Amniotic epithelial cell (primary cell): ENCODE measurements around the gene DHX57.
"Not testable (repeated sequence)": the region's sequence is repeated elsewhere in the genome, so short reads cannot be mapped to it uniquely, and the experiment has no call there.

Source experiments
- DNase-seq: peaks from one replicate; pipeline ENCODE4 v3.0.0-alpha.2; 2010; ENCODE audit warnings: low read depth

DHX57 gene

DNA sequence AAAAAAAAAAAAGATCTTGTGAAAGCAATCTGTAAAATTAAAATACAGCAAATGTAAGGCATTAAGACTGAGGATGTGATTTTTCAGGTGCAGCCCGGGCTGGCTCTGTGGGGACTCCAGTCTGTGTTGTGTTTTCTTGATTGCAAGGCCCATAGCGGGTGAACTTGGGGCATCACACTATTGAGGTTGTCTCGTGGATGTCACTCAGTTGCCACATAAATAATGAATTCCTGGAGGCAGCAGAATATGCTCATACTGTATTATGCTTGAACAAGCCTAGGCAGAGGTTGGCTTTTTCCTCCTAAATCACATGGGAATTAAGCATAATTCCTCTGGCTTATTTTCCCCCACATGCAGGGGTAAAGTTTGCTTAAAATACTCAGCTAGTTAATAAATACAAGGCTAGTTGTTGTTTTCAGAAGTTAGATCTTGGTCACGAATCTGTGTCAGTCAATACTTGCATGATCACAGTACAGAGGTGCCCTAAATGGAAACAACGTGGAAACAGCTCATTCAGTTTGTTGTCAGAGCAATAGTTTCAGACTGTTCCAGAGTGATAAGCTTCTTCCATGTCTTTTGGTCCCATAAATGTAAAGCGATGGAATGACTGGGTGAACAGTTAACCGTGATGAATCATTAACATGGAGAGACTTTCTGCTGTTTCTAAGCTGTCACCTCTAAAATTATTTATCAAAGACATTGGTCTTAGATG is 81.3 kb downstream of the DHX57 start:
- DNase-seq = no peak

DNA sequence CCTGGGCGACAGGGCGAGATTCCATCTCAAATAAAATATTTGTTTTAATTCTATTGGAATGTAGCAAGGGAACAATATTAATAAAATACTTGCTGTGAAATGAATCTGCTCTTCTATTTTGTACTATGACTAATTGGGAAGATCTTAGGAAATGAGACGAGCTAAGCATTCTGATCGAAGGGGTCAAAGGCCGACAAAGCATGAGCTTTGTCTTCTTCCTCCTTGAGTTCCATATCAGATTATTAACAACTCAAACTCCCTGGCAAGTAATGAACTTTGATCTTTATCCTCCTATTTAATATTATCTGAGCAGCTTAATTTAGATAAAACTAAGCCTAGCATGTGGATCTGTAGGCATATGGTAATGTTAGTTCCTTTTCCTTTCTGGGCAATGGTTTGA is 82.2 kb downstream of the DHX57 start:
- DNase-seq = no peak

GRCh38 chr2:38792751-38793150 is 83.0 kb downstream of the DHX57 start:
- DNase-seq = no peak

- not testable (repeated sequence) for DNase-seq
Measured at GRCh38 chr2:38792321-38792720, 83.4 kb downstream of the DHX57 start.

GRCh38 chr2:38791744-38792143 is 84.0 kb downstream of the DHX57 start:
- DNase-seq = no peak

- no peak for DNase-seq
Measured at GRCh38 chr2:38789691-38790090, 86.0 kb downstream of the DHX57 start.

DNA sequence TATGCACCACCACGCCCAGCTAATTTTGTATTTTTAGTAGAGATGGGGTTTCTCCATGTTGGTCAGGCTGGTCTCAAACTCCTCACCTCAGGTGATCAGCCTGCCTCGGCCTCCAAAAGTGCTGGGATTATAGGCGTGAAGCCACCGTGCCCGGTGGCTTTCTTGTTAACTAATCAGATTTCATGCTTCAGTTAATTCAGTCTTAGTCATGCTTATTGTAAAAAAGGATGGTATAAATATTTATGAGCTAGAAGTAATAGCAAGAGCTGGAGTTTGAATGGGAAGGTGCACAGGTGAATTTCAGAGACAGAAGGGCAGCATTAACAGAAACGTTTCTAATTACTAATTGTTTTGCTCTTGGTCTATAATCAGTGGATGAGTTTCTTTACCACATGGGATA is 87.4 kb downstream of the DHX57 start:
- DNase-seq = no peak

DNA sequence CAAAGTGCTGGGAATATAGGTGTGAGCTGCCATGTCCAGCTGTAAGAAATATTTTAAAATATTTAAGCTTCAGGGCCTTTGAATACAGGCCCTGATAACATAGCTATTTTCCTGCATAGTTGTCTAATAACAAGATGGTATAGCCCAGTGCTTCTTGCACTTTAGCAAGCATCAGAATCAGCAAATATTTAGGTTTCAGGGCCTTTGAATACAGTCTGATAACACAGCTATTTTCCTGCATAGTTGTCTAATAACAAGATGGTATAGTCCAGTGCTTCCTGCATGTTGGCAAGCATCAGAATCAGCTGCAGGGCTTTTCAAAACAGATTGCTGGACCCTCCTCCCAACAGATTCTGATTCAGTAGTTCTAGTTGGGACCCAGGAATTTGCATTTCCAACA is 92.1 kb downstream of the DHX57 start:
- DNase-seq = no peak

DNA sequence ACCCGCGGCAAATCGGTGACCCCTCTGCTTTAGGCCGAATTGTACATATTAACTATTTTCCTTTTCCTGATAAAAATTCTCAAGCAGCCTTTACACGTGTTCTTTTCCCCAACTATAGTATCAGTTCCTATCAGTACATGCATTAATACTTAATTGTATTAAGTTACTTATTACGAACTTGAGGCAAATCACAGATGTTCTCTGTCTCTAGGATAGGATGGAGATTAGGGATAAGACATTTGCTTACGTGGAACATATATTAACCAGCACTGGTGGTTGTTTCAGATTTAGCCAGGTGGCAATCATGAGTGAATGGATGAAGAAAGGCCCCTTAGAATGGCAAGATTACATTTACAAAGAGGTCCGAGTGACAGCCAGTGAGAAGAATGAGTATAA is 97.0 kb downstream of the DHX57 start:
- no peak for DNase-seq

DNA sequence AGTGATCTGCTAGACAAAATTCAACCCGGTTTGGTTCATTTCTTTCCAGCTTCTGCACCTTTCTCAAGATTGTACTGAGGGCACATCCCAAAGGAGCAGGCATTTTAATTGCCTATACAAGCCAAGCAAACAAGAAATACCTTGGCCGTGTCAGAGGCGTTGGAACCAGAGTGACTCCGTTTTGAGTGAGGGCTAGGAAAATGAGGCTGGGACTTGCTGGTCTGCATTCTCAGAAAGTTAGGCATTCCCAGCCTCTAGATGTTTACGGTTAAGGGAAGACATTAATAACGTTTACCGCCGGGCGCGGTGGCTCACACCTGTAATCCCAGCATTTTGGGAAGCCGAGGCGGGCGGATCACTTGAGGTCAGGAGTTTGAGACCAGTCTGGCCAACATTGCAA is 99.2 kb downstream of the DHX57 start:
- no peak for DNase-seq

GRCh38 chr2:38775921-38776225 is 99.9 kb downstream of the DHX57 start:
- no peak for DNase-seq

DNA sequence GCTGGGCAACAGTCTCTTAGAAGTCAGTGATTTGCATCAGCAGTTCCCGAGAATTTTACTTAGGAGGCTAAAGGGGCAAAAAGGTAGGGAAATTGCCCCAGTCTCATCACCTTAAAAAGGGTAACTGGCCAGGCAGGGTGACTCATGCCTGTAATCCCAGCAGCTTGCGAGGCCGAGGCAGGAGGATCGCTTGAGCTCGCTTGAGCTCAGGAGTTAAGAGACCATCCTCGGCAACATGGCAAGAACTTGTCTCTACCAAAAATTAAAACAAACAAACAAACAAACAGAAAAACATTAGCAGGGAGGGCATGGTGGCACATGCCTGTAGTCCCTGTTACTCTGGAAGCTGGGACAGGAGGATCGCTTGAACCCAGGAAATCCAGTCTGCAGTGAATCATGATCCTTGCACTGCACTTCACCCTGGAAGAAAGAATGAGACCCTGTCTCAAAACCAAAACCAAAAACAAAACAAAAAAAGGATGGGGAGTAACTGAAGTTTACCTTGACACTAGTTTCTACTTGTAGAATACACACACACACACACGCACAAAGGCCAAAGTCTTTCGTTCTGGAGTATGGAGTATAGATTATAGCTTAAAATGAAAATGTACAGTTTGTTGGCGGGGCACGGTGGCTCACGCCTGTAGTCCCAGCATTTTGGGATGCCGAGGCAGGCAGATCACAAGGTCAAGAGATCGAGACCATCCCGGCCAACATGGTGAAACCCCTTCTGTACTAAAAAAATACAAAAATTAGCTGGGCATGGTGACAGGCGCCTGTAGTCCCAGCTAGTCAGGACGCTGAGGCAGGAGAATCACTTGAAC is 100.4 kb downstream of the DHX57 start:
- DNase-seq = no peak

DNA sequence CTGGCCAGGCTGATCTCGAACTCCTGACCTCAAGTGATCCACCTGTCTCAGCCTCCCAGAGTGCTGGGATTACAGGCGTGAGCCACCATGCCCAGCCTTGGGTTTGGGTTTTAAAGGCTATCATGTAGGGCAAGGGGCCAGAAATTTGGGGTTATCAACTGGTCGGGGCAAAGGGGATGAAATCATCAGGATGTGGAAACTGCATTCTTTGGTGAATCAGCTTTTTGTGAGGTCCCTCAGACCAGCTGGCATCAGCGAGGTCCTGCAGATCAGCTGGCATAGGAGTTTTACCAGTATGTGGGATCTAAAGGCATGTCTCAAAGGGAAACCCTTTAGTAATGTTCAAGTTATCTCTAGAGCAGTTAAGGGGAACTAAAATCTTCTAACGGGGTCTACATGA is 104.1 kb downstream of the DHX57 start:
- DNase-seq = peak; percentile 68

GRCh38 chr2:38765551-38765950 is 110.2 kb downstream of the DHX57 start:
- no peak for DNase-seq

GRCh38 chr2:38765149-38765548 is 110.6 kb downstream of the DHX57 start:
- peak; percentile 37 for DNase-seq

- DNase-seq = no peak
Measured at GRCh38 chr2:38763728-38764127, 112.0 kb downstream of the DHX57 start.

DNA sequence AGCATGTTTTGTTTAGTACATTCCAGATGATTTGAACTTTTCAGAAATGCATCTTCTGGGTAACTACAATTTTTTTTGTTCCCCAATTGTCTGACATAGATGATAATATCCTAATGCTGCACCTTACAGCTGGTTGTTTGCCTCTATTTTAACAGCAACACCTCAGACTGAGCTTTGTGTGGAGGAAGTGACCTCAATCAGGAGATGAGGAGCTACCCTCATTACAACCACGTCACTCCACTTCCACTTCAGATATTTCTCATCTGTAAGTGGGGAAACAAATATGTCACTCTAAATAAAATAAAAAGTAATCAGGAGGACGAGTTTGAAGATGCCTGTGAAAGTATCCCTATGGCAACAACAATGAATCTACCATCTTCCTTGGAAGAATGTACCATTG is 112.5 kb downstream of the DHX57 start:
- DNase-seq = no peak

DNA sequence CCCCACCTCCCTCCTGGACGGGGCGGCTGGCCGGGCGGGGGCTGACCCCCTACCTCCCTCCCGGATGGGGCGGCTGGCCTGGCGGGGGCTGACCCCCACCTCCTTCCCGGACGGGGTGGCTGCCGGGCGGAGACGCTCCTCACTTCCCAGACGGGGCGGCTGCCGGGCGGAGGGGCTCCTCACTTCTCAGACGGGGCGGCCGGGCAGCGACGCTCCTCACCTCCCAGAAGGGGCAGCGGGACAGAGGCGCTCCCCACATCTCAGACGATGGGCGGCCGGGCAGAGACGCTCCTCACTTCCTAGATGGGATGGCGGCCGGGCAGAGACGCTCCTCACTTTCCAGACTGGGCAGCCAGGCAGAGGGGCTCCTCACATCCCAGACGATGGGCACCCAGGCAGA is 119.8 kb downstream of the DHX57 start:
- not testable (repeated sequence) for DNase-seq

GRCh38 chr2:38754506-38754905 is 121.2 kb downstream of the DHX57 start:
- DNase-seq = no peak

GRCh38 chr2:38754049-38754448 is 121.7 kb downstream of the DHX57 start:
- no peak for DNase-seq

DNA sequence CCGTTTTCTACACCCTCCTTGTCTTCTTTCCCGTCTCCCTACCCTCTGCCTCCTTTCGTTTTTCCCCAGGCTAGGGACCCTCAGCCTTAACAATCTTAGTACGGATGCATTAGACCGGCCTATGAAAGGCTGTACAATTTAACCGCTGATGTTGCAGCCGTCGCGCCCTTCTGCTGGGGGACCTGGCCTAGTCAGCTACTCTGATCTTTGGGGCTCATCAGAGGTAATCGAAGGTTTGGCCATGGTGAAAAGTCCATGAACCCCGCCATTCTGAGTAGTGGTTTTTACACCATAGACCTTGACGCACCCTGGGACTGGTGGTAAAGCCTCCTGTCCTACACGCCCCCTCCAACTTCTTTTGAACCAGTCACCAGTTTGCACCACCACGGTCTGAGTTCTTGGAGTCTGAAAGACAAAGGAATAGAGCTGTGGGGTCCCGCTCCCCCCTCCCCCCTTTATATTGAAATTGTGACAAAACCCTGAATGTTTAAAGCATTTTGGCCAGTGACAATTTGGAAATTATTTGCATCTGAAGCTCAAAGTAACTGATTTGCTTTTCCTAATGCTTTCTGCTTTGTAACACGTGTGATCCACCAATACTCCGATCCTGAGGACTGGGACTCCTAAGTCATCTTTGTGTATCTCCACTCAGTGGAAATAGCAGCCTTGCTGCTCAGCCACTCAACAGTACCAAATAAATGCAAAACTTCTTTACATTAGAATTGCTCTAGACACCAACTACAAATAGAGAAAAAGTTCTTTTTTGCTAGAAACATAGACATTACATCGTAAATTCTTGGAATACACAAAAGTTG is 123.9 kb downstream of the DHX57 start:
- DNase-seq = peak; percentile 32

GRCh38 chr2:38750891-38751595 is 124.7 kb downstream of the DHX57 start, which contains the start of gene SRSF7:
SRSF7 (minus strand) TSS chr2:38751361; CDS start chr2:38751256, 105 bp downstream.
- peak; percentile 99 for DNase-seq
